ENCODE data around the gene CCDC182.

Gene CCDC182

DNA sequence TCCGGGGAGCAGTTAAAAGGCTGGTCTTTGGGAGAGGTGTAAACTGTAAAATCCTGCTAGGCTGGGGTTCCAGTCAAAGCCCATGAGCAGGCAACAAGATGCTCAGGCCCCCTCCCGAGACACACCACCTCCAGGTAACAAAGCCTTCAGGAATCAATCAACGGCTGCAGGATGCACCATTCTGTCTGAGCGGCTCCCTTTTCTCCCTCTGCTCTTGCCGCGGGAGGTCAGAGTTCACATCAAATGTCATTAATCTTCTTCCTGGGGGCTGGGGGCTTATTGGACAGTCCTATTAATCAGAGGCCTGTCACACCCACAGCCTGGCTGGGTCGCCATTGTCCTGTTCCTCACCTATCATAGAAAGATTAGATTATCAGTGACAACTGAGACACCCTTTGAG, 11.9 kb upstream of the CCDC182 start:
- no peak for DNase-seq

DNA sequence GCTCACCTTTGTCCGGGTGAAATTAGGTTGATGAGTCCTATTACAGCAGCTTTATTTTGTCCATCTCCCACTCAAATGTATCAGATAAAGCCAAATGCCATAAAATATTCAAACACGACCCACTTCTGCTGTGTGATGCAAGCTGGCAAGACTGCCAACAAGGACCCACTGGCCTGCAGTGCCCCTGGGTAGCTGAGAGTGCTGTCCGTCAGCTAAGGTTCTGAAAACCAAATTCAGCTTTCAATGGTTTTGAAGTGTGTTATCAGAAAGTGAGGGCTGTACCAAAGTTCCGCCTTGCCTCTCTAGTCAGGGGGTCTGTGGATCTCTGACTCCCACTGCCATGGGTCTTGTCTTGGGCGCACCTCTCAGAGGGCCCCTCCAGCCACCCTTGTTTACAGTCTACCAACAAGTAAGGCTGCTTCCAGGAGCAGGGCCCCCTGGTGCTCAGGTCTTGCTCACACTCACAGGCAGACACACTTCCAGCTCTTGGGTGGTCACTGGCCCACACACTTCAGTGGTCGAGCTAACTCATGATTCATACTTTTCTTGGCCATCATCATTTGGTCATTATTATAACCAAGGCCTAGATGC, 10.5 kb upstream of the CCDC182 start:
- DNase-seq, result no peak

GRCh38 chr17:57752031-57752905, 7.2 kb upstream of the CCDC182 start:
- DNase-seq, result no peak

DNA sequence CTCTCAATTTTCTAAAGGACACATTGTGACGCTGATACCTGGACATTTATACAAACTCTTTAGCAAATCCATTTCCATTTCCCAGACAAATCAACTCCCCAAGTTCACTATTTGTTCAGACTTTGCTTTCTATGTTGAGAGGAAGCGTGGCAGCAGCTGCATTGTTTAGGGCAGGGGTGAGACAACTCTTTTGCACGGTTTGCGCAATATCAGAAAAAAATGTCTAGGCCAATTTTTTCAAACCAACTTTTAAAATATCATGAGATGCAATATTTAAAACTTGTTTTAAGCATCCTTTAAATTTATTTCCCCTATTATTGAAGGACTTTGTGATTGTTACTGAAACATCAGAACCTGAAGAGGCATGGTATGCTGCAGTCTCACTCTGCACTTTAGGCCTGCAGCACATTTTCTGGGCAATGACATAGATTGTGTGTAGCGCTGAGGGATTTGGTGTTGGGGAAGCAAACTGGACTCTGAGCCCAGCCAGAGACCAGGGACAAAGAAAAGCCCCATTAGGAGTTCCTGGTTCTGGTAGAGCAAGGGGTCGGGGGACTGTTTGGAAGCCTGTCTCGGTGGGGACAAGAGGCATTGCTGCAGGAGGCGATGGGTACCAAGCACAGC, 6.4 kb upstream of the CCDC182 start:
- no peak for DNase-seq

DNA sequence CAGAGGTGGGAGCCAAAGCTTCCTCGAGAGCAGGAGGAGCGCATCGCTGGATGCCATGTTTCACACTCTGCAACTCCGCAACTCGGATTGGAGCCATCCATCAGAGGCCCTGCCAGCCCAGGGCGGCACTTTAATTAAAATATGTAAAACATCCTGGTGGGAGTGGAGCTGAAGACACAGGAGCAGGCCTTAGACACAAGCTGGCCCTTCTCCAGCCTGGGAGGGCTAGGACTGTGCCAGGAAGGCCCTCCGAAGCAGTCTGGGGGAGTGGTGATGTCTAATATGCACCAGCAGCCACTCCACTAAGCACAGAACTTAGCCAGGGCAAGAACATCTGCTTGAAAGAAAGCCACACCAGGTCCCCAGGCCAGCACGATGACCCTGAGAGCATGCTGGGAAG, 5.8 kb upstream of the CCDC182 start:
- no peak for DNase-seq

GRCh38 chr17:57750109-57750871, 5.2 kb upstream of the CCDC182 start:
- no peak for DNase-seq

DNA sequence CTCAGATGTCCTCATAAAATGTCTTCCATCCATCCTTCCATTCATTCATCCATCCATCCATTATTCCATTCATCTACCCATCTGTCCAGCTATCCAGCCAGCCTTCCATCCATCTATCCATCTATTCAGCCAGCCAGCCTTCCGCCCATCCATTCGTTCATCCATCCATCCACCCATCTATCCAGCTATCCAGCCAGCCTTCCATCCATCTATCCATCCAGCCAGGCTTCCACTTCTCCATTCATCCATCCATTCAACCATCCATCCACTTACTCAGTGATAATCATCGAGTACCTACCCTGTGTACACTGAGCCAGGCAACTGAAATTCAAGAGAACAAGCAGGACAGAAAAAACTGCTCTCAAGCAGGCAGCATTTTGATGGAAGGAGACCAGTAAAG, 4.6 kb upstream of the CCDC182 start:
- DNase-seq, result no peak

DNA sequence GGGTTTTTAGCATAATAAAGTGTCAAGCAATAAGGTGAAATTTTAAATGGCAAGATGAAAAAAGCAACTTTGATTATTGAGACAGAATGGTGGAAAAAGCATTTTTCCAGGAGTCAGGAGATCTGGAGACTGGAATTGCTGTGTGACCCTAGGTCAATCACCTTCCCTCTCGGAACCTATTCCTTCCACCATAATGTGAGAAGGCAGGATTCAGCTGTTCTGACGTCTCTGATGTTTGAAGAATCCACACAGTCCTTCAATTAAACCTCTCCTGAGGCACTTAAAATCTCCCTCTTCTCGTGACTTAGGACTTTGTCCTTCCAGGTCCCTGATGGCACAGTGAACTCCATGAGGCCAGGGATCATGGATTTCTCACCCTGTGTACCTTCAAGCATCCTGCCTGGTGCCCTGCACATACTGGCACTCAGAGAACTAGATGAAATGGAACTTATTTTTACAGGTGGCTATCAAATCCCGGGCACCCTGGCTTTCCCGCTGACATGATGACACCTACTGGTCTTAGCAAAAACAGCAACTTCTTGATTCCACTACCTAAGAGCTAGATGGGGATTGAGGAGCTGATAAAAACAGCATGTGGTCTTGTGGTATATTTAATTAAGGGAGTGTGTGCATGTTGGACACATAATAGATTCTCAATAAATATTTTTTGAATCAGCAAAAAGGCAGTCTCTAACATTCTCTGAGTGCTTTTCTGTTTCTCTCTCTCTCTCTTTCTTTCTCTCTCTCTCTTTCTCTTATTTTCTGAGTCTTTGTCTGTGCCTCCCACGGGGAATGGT, 2.3 kb upstream of the CCDC182 start:
- DNase-seq, result peak; percentile 49

DNA sequence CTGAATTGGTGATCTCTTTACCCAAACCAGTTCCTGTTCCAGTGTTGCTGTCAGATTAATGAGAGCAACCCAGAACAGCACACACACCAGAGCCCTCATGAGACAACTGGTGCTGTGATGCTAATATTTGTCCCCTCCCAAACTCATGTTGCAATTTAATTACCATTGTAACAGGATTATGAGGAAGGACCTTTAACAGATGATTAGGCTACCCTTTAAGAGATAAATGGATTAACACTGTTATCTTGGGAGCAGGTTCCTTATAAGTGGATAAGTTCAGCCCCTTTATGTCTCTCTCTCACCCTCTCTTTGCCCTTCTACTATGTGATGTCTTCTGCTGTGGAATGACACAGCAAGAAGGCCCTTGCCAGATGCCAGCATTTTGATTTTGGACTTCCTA, 1.1 kb upstream of the CCDC182 start:
- DNase-seq, result no peak

- no peak for DNase-seq
Measured at GRCh38 chr17:57744195-57745170, 616 bp downstream of the CCDC182 start.

DNA sequence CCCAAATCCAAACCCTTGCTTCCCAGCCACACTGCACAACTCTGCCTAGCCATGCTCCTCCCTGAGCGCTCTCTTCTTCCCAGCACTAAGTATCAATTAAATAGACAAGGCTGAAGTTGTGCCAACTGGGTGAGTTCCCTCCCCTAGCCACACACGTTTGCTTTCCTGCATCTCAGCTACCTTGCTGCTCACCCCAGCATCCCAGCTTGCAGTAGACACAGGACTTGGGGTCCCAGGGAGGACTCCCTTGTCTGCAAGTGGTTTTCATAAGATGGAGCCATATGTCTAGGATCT, 4.9 kb downstream of the CCDC182 start:
- no peak for DNase-seq

- no peak for DNase-seq
Measured at GRCh38 chr17:57739402-57740234, 5.5 kb downstream of the CCDC182 start.

- DNase-seq, result no peak
Measured at GRCh38 chr17:57737450-57737849, 7.6 kb downstream of the CCDC182 start.

- DNase-seq, result no peak
Measured at GRCh38 chr17:57735707-57736106, 9.4 kb downstream of the CCDC182 start.

- DNase-seq, result no peak
Measured at GRCh38 chr17:57735230-57735629, 9.9 kb downstream of the CCDC182 start.

DNA sequence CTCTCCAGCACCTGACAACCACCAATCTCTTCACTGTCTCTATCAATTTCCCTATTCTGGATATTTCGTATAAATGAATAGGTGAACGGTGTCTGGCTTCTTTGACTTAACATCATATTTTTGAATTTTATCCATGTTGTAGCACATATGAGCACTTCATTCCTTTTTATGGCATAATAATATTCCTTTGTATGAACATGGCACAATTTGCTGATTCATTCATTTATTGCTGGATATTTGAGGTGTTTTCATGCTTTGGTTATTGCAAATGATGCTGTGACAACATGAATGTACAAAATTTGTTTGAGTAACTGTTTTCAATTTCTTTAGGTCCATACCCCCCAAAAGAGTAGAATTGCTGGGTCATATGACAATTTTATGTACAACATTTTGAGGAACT, 12.0 kb downstream of the CCDC182 start:
- no peak for DNase-seq

GRCh38 chr17:57732062-57732461, 13.0 kb downstream of the CCDC182 start:
- DNase-seq, result no peak

DNA sequence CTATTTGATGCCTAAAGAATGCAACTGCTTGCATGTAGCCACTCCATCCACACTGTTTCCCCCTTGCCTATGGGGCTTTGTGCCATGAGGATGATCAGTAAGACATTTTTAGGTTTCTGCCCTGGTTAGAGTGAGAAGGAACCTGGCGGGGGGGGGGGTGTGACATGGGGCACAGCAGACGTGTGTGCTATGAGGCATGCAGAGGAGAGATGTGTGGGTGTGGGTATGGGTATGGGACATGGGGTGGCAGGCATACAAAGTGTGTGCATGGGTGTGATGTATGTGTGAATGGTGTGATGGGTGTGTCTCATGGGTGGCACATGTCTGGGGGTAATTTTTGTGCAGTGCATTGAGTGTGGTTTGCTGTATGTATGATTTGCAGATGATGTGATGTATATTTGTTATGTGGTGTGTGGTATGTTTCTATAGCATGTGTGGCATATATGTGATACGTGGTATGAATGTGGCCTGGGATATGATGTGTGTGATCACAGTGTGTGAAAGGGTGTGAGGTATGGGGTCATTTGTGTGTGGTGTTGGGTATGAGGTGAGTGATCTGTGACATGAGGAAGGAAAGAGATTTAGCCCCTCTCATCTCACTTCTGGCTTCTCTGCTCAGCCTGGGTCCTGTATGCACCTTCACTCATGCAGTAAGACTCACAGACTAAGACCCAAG, 14.9 kb downstream of the CCDC182 start:
- DNase-seq, result no peak

DNA sequence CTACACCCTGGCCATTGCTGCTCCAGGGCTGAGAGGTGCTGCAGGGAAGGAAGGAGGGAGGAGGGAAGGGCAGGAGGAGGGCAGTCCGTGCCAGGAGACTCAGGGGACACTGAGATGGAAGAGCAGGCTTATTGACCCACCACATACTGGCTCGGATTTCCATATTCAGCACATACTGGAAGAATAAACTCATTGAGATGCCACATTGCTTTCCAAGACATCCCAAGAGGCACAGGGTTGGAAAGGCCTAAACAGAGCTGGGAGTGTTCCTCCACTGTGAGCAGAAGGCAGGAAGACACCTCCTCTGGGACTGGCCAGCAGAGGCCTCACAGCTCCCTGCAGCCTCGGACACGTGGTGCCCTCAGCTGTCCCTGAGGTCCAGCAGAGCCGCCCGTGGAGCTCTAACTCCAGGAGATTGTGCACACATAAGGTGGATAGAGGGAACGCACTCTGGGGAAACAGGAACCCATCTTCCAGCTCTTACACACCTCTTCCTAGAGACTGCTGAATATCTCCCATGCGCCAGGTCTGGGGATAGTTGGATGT, 17.4 kb downstream of the CCDC182 start:
- DNase-seq, result no peak

All from fibroblast of skin of scalp (primary cell).